Endometrial microvascular endothelial cells (primary cell): Measurements from ENCODE around the gene APC2. TPM values are rescaled to one million over a fixed set of nuclear protein-coding genes. Genes with fewer than 3 reads are reported as not detected.
"Not testable (repeated sequence)": the region's sequence is repeated elsewhere in the genome, so short reads cannot be mapped to it uniquely, and the experiment has no call there.

ENCODE experiments used
- in situ Hi-C: cut with HindIII; loops from 2 replicates; pipeline ENCODE4 v1.10.0; 2017; ENCODE audit warnings: low sequenced_read_pairs, low pct_unique_long_range_greater_than_20kb; ENCODE audit errors: inconsistent ontology term
- total RNA-seq: library from RNA; depleted of rRNA; stranded (reverse); fragments of >200 nt; gene quantifications from one replicate; pipeline ENCODE4 v1.2.3, GENCODE V29; 2015; ENCODE audit errors: inconsistent ontology term

Gene APC2
- total RNA-seq, 1 donor from 2014 or later, result not detected

GRCh38 chr19:1472231-1473084 is 22.5 kb downstream of the APC2 start:
- in situ Hi-C loops, result no loop called here

GRCh38 chr19:1473085-1473851 is 23.3 kb downstream of the APC2 start:
- in situ Hi-C loops, result no loop called here

- in situ Hi-C loops, result no loop called here
These were observed 24.3 kb downstream of the APC2 start for GRCh38 chr19:1474011-1474764.

- in situ Hi-C loops, result no loop called here
These were observed 24.9 kb downstream of the APC2 start for GRCh38 chr19:1474765-1475351.

DNA sequence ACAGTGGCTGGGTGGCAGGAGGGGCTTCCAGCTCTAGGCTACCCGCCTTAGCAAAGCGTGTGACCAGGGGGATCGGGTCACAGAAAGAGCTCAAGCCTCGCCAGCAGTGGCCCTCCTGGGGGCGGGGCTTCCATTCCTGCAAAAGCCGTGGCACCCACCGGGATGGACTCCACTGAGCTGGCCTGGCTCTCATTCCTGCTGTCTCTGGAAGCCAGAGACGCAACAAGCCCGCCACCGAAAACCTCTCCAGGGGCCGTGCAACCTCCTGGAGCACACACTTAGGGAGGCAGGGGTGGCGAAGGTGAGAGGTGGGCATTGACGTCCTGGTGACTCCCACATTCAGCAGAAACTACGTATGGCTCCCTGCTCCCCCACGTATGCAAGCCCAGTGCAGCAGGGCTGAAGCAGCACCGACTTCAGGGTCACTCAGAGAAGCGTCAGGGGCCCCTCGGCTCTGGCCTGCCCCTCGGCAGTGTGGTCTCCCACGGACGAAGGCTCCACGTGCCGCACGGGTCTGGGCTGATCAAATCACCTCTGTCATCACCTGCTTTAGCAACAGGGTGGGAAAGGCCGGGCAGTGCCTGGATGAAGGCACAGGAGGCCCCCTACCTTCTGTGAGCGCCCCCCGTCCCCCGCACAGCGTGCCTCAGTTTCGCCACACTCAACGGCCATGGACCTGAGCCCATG is 26.0 kb downstream of the APC2 start:
- in situ Hi-C loops, result no loop called here

DNA sequence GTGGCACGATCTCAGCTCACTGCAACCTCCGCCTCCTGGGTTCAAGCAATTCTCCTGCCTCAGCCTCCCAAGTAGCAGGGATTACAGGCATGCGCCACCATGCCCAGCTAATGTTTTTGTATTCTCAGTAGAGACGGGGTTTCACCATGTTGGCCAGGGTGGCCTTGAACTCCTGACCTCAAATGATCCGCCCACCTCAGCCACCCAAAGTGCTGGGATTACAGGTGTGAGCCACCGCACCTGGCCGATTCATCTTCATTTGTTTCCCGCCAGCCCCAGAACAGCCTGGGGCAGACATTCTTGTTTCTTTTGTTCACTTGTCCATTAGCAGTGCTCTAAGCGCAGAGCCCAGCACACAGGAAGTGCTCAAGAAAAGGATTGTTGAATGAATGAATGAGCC is 27.1 kb downstream of the APC2 start:
- in situ Hi-C loops, result not testable (repeated sequence)

GRCh38 chr19:1478934-1479707 is 29.2 kb downstream of the APC2 start, which contains the start of gene C19orf25:
TSS of gene C19orf25 (minus strand) at chr19:1479215. CDS start at chr19:1478903, 312 bp downstream.
- in situ Hi-C loops, result no loop called here

GRCh38 chr19:1481224-1481892 is 31.4 kb downstream of the APC2 start:
- in situ Hi-C loops, result no loop called here

DNA sequence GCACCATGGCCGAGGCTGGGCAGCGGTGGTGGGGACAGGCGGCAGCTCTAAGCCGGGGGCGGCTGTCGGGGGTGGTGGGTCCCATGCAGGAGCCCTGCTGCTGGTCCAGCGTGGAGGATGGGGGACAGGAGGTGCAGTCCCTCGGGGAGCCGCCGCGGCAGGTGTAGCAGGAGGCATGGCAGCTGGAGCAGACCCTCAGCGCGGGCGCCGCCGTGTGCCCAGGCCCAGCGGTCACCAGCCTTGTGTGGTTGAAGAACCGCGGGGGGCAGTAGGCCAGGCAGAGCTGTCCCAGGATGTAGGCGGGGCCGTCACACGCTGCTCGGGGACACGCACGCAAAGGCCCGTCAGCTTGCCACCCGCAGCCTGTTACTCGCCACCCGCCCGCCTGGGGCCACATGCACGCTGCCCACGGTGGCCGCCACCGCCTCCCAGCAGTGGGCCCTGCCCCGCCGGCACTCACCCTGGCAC is 32.0 kb downstream of the APC2 start:
- in situ Hi-C loops, result no loop called here

- in situ Hi-C loops, result no loop called here
These were observed 32.6 kb downstream of the APC2 start for GRCh38 chr19:1482361-1483130.

- in situ Hi-C loops, result no loop called here
These were observed 33.4 kb downstream of the APC2 start for GRCh38 chr19:1483131-1483978.

GRCh38 chr19:1483979-1484428 is 34.1 kb downstream of the APC2 start:
- in situ Hi-C loops, result no loop called here

GRCh38 chr19:1486720-1487575 is 37.0 kb downstream of the APC2 start:
- in situ Hi-C loops, result no loop called here

- in situ Hi-C loops, result no loop called here
These were observed 37.8 kb downstream of the APC2 start for GRCh38 chr19:1487576-1488281.
